GM12865 (cell line): ENCODE results near the gene COX19.

Experiments
- DNase-seq: peaks from one replicate; pipeline ENCODE4 v3.0.0; 2010; ENCODE audit warnings: low read depth
- H3K4me3 ChIP-seq: 2 replicates; pipeline ENCODE4 v1.5.1; 2011; ENCODE audit warnings: mild to moderate bottlenecking, low read depth, low read length, control low read depth
- TF ChIP-seq, protein P1 (sequence below): IDR thresholded peaks from 2 replicates; pipeline ENCODE4 v1.5.1; 2011; ENCODE audit warnings: low read length, control low read depth, low read depth, inconsistent platforms; ENCODE audit not compliant: insufficient read depth; ENCODE audit errors: missing control alignments

The COX19 gene, protein sequence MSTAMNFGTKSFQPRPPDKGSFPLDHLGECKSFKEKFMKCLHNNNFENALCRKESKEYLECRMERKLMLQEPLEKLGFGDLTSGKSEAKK

DNA sequence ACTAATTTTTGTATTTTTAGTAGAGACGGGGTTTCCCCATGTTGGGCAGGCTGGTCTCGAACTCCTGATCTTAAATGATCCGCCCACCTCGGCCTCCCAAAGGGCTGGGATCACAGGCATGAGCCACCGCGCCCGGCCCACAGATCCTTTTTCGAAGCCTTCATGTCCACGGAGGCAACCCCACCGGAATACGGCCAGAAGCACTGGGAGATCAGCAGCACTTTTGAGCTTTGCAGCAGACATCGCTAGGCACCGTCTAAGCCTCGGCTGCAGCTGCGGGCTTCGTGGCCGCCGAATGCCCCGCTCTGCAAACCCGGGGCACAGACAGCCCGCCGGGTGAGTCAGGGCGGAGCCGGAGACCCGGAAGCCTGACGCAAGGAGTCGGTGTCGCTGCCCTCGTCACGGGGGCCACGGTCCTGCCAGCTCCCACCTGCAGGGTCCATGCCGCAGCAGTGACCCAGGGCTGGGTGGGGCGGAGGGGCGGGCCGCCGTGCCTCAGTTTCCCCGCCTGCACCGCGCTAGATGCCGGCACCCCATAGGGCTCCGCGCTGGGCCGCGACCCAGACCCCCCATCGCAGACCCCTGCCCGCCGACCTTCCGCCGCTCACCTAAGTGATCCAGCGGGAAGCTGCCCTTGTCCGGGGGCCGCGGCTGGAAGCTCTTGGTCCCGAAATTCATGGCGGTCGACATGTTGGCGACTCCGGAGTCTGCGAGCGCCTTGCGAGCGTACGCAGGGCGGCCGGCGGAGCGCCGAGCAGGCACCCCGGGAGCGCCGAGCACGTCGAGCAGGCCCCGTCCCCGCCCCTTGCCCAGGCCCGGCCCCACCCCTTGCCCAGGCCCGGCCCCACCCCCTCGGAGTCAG, at the start of gene COX19:
TSS of gene COX19 (minus strand) at position 730 of the 862 bp plus-strand sequence. CDS start at position 690, 40 bp downstream.
- peak within 1 kb of the TSS; percentile 87 for H3K4me3 ChIP-seq
- peak; percentile 96 for DNase-seq
- TF ChIP-seq, protein P1, sequence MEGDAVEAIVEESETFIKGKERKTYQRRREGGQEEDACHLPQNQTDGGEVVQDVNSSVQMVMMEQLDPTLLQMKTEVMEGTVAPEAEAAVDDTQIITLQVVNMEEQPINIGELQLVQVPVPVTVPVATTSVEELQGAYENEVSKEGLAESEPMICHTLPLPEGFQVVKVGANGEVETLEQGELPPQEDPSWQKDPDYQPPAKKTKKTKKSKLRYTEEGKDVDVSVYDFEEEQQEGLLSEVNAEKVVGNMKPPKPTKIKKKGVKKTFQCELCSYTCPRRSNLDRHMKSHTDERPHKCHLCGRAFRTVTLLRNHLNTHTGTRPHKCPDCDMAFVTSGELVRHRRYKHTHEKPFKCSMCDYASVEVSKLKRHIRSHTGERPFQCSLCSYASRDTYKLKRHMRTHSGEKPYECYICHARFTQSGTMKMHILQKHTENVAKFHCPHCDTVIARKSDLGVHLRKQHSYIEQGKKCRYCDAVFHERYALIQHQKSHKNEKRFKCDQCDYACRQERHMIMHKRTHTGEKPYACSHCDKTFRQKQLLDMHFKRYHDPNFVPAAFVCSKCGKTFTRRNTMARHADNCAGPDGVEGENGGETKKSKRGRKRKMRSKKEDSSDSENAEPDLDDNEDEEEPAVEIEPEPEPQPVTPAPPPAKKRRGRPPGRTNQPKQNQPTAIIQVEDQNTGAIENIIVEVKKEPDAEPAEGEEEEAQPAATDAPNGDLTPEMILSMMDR, result no peak

DNA sequence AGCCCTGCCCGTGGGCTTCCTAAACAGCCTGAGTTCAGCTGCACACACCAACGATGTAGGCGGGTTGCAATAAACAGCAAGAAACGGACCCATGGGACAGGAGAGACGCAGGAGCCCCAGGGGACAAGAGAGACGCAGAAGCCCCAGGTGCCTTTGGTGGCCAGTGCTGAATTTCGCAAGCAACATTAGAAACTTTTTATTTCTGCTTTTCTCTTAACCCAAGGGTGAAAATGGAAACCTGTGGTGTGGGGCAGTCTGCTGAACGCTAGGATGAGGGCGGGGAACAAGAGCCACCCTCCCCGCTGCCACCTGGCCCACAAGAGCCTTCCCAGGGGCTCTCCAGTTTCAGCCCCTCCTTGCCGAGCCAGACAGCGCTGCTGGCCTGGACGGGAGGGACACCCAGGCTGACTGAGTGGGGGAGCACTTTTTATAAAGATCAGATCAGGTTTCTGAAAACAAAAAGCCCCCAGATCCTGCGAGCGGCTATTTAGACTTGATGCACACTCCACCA, 49.0 kb upstream of the COX19 start:
- TF ChIP-seq, protein P1, result no peak
- peak; percentile 96 for DNase-seq
- H3K4me3 ChIP-seq, result peak overlapping the region; percentile 84

DNA sequence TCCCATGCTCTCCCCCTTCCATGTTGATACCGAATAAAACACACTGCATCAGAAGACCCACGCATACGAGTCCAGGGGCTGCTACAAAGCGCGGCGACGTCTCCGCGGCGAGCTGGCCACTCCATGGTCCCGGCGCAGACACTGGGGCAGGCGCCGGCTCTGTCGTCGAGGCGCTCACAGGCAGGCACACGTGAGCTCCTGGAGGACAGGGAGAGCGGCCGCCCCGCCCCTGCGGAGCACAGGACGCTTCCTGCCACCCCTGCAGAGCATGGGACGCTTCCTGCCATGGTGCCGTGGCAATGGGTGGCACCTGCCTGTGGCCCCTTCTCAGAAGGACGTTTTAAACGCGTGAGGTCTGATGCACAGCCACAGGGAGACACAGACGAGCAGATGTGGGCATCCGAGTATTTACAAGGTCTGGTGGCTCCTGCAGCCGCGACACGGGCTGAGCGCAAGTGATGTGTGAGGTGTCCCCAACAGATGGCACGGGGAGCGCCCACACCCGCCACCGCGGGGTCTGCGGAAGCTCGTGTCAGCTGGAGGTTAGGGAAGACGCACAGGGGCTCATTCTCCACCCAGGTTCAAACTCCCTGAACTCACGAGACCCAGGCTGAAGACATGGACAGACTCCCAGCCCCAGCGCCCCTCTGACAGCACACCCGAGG, 47.6 kb upstream of the COX19 start:
- TF ChIP-seq, protein P1, result no peak
- H3K4me3 ChIP-seq, result peak overlapping the region; percentile 84
- peak; percentile 64 for DNase-seq

GRCh38 chr7:1022356-1022755, 47.0 kb upstream of the COX19 start:
- DNase-seq, result no peak
- TF ChIP-seq, protein P1, result no peak
- no peak overlapping the region for H3K4me3 ChIP-seq

DNA sequence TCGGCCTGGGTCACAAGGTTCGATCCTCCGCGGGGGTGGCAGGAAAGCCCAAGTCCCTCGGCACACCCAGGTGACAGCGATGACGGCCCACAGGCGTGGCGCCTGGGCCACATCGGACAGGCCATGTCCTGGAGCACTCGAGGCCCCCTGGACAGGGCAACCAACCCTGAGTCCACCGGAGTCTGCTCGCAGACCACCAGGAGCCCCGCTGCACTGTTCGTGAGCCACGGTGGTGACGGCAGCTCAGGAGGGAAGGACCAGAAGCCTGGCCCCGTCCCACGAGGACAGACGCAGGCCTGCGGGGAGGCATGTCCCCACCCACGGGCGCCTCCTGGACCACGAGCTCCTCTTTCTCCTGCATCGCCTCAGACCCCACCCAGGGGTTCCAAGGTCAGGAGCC, 46.6 kb upstream of the COX19 start:
- H3K4me3 ChIP-seq, result no peak overlapping the region
- TF ChIP-seq, protein P1, result no peak
- no peak for DNase-seq

- DNase-seq, result no peak
- no peak overlapping the region for H3K4me3 ChIP-seq
- TF ChIP-seq, protein P1, result no peak
Observed at GRCh38 chr7:1021366-1021765, 46.0 kb upstream of the COX19 start.
